ENCODE measurements around the gene SLC36A1. TPM values are rescaled to one million over a fixed set of nuclear protein-coding genes. Genes with fewer than 3 reads are reported as not detected.

Gene SLC36A1
- total RNA-seq, 4 donors from 2014 or later = 16.8 to 24.9 (median 22.4) TPM

DNA sequence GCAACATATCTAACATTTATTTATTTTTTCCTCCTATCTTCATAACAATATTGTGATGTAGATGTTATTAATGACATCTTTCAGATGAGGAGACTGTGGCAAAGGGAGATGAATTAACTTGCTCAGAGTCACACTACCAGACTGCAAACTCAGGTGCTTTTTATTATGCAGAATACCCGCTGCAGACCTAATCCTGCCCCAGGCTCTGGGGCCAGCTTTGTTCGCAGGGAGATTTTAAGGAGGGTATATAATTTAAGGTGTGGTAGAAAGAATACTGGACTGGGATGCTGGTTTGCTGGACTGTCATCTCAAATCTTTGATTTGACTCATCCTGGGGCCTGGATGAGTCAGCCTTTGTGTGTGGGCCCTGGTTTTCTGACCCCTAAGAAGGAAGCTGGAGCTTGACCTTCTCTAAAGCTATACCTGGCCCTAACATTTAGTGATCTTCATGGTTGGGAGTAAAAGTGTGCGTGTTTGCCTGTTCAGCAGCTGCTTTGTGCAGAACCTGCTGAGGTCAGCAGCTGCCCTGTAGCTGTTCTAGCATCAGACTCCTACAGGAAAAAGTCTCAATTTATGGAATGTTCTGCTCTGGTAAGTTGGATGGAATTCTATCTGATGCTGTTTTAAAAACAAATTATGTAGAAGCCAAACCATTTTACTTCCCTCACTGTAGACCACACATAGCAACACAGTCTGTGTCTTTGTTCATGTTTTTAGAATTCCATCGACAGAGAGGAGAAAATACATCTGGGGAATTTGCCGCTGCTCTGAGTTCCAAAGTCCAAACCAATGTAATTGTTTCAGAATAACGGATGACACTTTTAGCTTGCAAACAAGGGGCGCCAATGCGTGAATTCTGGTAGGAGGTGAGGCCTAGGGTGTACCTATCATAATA, 4.5 kb downstream of the SLC36A1 start:
- TF ChIP-seq EP300 (IDR thresholded peaks at IDR 0.05) = no peak
- TF ChIP-seq POLR2A (IDR thresholded peaks at IDR 0.05) = no peak
- TF ChIP-seq, protein P1, sequence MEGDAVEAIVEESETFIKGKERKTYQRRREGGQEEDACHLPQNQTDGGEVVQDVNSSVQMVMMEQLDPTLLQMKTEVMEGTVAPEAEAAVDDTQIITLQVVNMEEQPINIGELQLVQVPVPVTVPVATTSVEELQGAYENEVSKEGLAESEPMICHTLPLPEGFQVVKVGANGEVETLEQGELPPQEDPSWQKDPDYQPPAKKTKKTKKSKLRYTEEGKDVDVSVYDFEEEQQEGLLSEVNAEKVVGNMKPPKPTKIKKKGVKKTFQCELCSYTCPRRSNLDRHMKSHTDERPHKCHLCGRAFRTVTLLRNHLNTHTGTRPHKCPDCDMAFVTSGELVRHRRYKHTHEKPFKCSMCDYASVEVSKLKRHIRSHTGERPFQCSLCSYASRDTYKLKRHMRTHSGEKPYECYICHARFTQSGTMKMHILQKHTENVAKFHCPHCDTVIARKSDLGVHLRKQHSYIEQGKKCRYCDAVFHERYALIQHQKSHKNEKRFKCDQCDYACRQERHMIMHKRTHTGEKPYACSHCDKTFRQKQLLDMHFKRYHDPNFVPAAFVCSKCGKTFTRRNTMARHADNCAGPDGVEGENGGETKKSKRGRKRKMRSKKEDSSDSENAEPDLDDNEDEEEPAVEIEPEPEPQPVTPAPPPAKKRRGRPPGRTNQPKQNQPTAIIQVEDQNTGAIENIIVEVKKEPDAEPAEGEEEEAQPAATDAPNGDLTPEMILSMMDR (IDR thresholded peaks at IDR 0.05) = no peak
- Histone ChIP-seq H3K9me3 (no peaks in the 10 kb centered on the region), H3K4me1 (peaks cover 0 to 42% (median 13%) of the 10 kb centered on the region in 4 donors), H3K36me3 (no peaks in the 10 kb centered on the region), H3K4me3 (no peak overlapping the region), H3K27ac (peak overlapping the region; percentile 2 to 68 (median 41)), H3K27me3 (no peaks in the 10 kb centered on the region)
- DNase-seq (ENCODE audit: low spot score in 2 of 2) = no peak
- 51 to 58% methylated on average over 8 of the region's 8 CpGs for WGBS, 2 donors

DNA sequence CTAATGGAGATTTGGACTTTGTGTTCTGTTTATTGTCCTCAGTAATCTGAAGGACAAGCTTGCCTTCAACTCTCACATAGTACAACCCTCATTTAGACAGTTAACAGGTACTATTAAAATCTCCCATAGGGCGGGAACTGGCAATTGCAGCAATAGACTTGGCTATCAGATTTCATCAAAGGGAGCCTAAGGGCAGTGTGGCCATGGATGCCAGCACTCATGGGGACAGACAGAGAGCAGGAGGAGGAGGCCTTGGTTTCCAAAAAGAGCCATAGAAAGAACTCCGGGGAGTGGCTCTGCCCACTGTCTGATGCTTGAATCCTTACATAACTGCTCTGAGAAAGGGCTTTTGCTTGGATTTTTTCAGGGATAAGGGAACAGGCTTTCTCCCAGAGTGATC, 6.8 kb downstream of the SLC36A1 start:
- H3K9me3 ChIP-seq = no peaks in the 10 kb centered on the region
- no peak overlapping the region for H3K4me3 ChIP-seq
- H3K27me3 ChIP-seq = no peaks in the 10 kb centered on the region
- no peak for DNase-seq (ENCODE audit: low spot score in 2 of 2)
- H3K4me1 ChIP-seq = peaks cover 0 to 26% (median 12%) of the 10 kb centered on the region in 4 donors
- 79 to 85% methylated on average over 2 of the region's 2 CpGs for WGBS, 2 donors
- peaks cover 0 to 8% (median 0%) of the 10 kb centered on the region in 3 donors for H3K36me3 ChIP-seq
- TF ChIP-seq POLR2A (IDR thresholded peaks at IDR 0.05) (no peak), EP300 (IDR thresholded peaks at IDR 0.05) (no peak)
- TF ChIP-seq, protein P1 (IDR thresholded peaks at IDR 0.05) = no peak
- H3K27ac ChIP-seq = no peak overlapping the region

DNA sequence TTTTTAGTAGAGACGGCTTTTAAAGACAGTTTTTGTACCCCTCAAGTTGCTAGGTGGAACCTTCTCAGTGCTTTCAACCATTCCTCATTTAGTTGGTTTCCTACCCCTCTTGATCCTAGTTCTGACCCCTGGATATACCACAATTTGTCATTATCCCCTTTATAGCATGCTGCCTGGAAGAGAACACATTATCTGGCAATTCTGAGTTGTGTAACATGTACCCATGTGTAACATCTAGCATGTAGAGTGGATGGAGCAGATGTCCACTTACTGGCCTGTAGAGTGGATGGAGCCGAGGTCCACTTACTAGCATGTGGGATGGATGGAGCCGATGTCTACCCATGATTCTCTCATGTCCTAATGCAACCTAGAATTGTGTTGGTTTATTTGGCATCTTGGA, 7.5 kb downstream of the SLC36A1 start:
- Histone ChIP-seq H3K27ac (no peak overlapping the region), H3K4me1 (peaks cover 0 to 18% (median 7%) of the 10 kb centered on the region in 4 donors), H3K9me3 (no peaks in the 10 kb centered on the region), H3K27me3 (no peaks in the 10 kb centered on the region), H3K36me3 (peaks cover 0 to 15% (median 0%) of the 10 kb centered on the region in 3 donors), H3K4me3 (no peak overlapping the region)
- TF ChIP-seq POLR2A (IDR thresholded peaks at IDR 0.05) (no peak), EP300 (IDR thresholded peaks at IDR 0.05) (no peak)
- TF ChIP-seq, protein P1 (IDR thresholded peaks at IDR 0.05) = no peak
- WGBS, 2 donors = 93 to 96% methylated on average over 3 of the region's 3 CpGs
- no peak for DNase-seq (ENCODE audit: low spot score in 2 of 2)

DNA sequence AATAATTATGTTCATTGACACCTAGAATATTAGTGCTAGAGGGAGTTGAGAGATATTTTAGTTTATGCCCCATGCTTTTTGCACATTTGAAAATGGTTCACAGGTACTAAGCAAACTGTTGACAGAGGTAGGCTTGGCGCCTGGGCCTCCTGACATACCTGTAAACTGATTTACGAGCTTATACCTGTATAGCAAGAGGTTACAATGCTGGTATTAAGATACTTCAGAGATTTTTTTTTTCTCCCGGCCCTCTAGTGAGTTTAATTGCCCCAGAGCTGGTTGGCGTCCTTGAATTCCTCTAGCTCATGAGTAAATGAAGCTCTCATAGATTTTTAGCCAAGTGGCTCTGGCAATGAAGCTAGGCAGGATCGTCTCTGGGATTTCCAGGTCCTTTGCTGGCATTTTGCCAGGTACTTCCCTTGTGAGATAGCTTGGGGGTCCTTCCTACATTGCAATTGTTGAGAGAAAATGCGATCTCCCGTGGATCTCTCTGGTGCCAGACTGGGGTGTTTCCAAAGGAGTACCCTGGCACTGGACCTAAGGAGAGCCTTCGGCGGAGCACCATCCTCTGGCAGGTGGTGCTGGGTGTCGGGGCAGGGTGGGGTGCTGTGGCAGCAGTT, 9.0 kb downstream of the SLC36A1 start:
- TF ChIP-seq POLR2A (IDR thresholded peaks at IDR 0.05) (no peak), EP300 (IDR thresholded peaks at IDR 0.05) (no peak)
- TF ChIP-seq, protein P1 (IDR thresholded peaks at IDR 0.05) = no peak
- 85 to 87% methylated on average over 8 to 10 of the region's 10 CpGs for WGBS, 2 donors
- H3K4me1 ChIP-seq = peaks cover 0 to 17% (median 5%) of the 10 kb centered on the region in 4 donors
- H3K27ac ChIP-seq = peak overlapping the region in 1 of 4 donors; percentile 11
- H3K27me3 ChIP-seq = no peaks in the 10 kb centered on the region
- no peak for DNase-seq (ENCODE audit: low spot score in 2 of 2)
- H3K36me3 ChIP-seq = peaks cover 0 to 25% (median 0%) of the 10 kb centered on the region in 3 donors
- no peaks in the 10 kb centered on the region for H3K9me3 ChIP-seq
- no peak overlapping the region for H3K4me3 ChIP-seq

DNA sequence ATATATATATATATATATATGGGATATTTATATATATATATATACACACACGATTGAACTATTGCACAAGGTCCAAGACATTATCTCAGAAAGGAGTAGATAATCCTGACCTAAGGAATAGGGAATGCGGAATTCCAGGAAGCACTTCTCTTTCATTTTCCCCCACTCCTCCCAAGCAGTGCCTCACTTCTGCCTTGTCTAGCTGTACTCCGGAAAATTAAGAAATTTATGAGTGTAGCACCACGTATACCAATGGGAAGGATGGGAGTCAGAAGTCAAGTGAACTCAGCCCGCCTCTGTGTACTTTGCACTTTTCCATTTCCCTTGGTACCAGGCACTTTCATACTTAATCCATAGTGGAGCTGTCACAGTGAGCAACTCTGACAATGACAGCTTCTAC, 10.9 kb downstream of the SLC36A1 start:
- peaks cover 0 to 25% (median 0%) of the 10 kb centered on the region in 3 donors for H3K36me3 ChIP-seq
- no peak overlapping the region for H3K4me3 ChIP-seq
- no peaks in the 10 kb centered on the region for H3K27me3 ChIP-seq
- WGBS, 2 donors = 72% methylated on average over 5 of the region's 5 CpGs
- H3K9me3 ChIP-seq = no peaks in the 10 kb centered on the region
- no peak for TF ChIP-seq EP300 (IDR thresholded peaks at IDR 0.05)
- TF ChIP-seq, protein P1 (IDR thresholded peaks at IDR 0.05) = no peak
- TF ChIP-seq POLR2A (IDR thresholded peaks at IDR 0.05) = no peak
- H3K4me1 ChIP-seq = peaks cover 0 to 7% (median 0%) of the 10 kb centered on the region in 4 donors
- no peak for DNase-seq (ENCODE audit: low spot score in 2 of 2)
- H3K27ac ChIP-seq = no peak overlapping the region

Data from tibial nerve (tissue), 4 donors.